IMR-90 (cell line): ENCODE results near the gene NPNT. TPM values are rescaled to one million over a fixed set of nuclear protein-coding genes. Genes with fewer than 3 reads are reported as not detected.

Source experiments
- ATAC-seq: fragments of 200-7000 bp; cut with Tn5 transposase; 2 replicates; pipeline ENCODE4 v1.9.1; 2020; ENCODE audit warnings: low read depth, mild to moderate bottlenecking, moderate library complexity
- BruUV-seq: library from RNA; stranded (reverse); fragments of 400-500 nt; replicated peaks from 2 replicates; lab custom pipeline; 2021; lab: Mats Ljungman, UMichigan
- CTCF ChIA-PET: fragments of 300-600 bp; formaldehyde crosslinking; extraction: SDS; loops from one replicate; lab custom pipeline; 2021; ENCODE audit warnings: antibody characterized with exemption; lab: Yijun Ruan, JAX
- POLR2A ChIA-PET: fragments of 300-600 bp; sonication (Branson Sonifier 250); formaldehyde crosslinking; loops from one replicate; lab custom pipeline; 2022; ENCODE audit warnings: antibody characterized with exemption; ENCODE audit not compliant: unreplicated experiment; lab: Charles Lee
- DNase-seq: peaks from one replicate; pipeline ENCODE4 v3.0.0; 2013
- H2AFZ ChIP-seq: replicated peaks from 2 replicates; pipeline ENCODE3; 2013; ENCODE audit warnings: low read length, mild to moderate bottlenecking; ENCODE audit not compliant: poor library complexity
- H2AK5ac ChIP-seq: 2 replicates; pipeline ENCODE4 v1.6.1; 2013; ENCODE audit warnings: low read depth, low read length, inconsistent platforms
- H2AK9ac ChIP-seq: replicated peaks from 2 replicates; pipeline ENCODE3; 2013; ENCODE audit warnings: mild to moderate bottlenecking, low read depth, low read length, moderate library complexity; ENCODE audit not compliant: poor library complexity
- H2BK120ac ChIP-seq: 2 replicates; pipeline ENCODE4 v1.6.1; 2013; ENCODE audit warnings: low read depth, low read length, inconsistent platforms
- H2BK15ac ChIP-seq: 3 replicates; pipeline ENCODE4 v1.6.1; 2013; ENCODE audit warnings: low read depth, low read length, inconsistent platforms
- H2BK20ac ChIP-seq: 2 replicates; pipeline ENCODE4 v1.6.1; 2013; ENCODE audit warnings: low read depth, mild to moderate bottlenecking, inconsistent platforms, low read length, moderate library complexity
- H2BK5ac ChIP-seq: 2 replicates; pipeline ENCODE4 v1.6.1; 2013; ENCODE audit warnings: mild to moderate bottlenecking, low read depth, low read length, inconsistent platforms; ENCODE audit not compliant: poor library complexity, severe bottlenecking
- H3K14ac ChIP-seq: replicated peaks from 2 replicates; pipeline ENCODE4 v1.6.1; 2013; ENCODE audit warnings: low read depth, low read length, inconsistent platforms
- H3K18ac ChIP-seq: 2 replicates; pipeline ENCODE4 v1.6.1; 2013; ENCODE audit warnings: low read depth, low read length, control low read depth
- H3K23ac ChIP-seq: 2 replicates; pipeline ENCODE4 v1.6.1; 2013; ENCODE audit warnings: low read depth, low read length, inconsistent platforms
- H3K27ac ChIP-seq: 2 replicates; pipeline ENCODE4 v1.5.1; 2013; ENCODE audit warnings: mild to moderate bottlenecking, control low read depth, low read length; ENCODE audit not compliant: insufficient read depth
- H3K27me3 ChIP-seq: 2 replicates; pipeline ENCODE4 v1.6.1; 2013; ENCODE audit warnings: low read length; ENCODE audit not compliant: control insufficient read depth, insufficient read depth
- H3K36me3 ChIP-seq: 2 replicates; pipeline ENCODE4 v1.6.1; 2013; ENCODE audit warnings: low read length, mixed read lengths; ENCODE audit not compliant: control insufficient read depth, insufficient read depth
- H3K4ac ChIP-seq: 2 replicates; pipeline ENCODE4 v1.6.1; 2013; ENCODE audit warnings: low read depth, low read length, inconsistent platforms
- H3K4me1 ChIP-seq: 2 replicates; pipeline ENCODE4 v1.6.1; 2013; ENCODE audit warnings: low read length, mixed read lengths; ENCODE audit not compliant: control insufficient read depth, insufficient read depth
- H3K4me2 ChIP-seq: 2 replicates; pipeline ENCODE4 v1.6.1; 2013; ENCODE audit warnings: low read depth, mild to moderate bottlenecking, control low read depth, low read length, moderate library complexity
- H3K4me3 ChIP-seq: 2 replicates; pipeline ENCODE4 v1.5.1; 2013; ENCODE audit warnings: low read depth, mild to moderate bottlenecking, control low read depth, low read length, moderate library complexity; ENCODE audit not compliant: insufficient read depth
- H3K56ac ChIP-seq: 2 replicates; pipeline ENCODE4 v1.6.1; 2013; ENCODE audit warnings: low read length, inconsistent platforms; ENCODE audit not compliant: insufficient read depth; ENCODE audit errors: extremely low read depth
- H3K79me1 ChIP-seq, 2 experiments: 2 replicates each; pipeline ENCODE4 v1.6.1; 2013; ENCODE audit warnings: low read length in 2 of 2, inconsistent platforms in 1 of 2, low read depth in 1 of 2
- H3K9ac ChIP-seq: 2 replicates; pipeline ENCODE4 v1.6.1; 2013; ENCODE audit warnings: low read depth, low read length, control low read depth
- H3K9me1 ChIP-seq: 2 replicates; pipeline ENCODE4 v1.6.1; 2013; ENCODE audit warnings: low read length, inconsistent platforms; ENCODE audit not compliant: insufficient read depth
- H3K9me3 ChIP-seq: 2 replicates; pipeline ENCODE4 v1.6.1; 2013; ENCODE audit warnings: low read length; ENCODE audit not compliant: control insufficient read depth, insufficient read depth
- H4K20me1 ChIP-seq: 2 replicates; pipeline ENCODE4 v1.6.1; 2013; ENCODE audit warnings: low read length, inconsistent platforms; ENCODE audit not compliant: insufficient read depth
- H4K5ac ChIP-seq: 2 replicates; pipeline ENCODE4 v1.6.1; 2013; ENCODE audit warnings: mild to moderate bottlenecking, low read depth, low read length, control low read depth
- H4K8ac ChIP-seq, 2 experiments: 2 replicates each; pipeline ENCODE4 v1.6.1; 2013; ENCODE audit warnings: low read depth in 2 of 2, low read length in 2 of 2, control low read depth in 1 of 2, inconsistent platforms in 1 of 2
- H4K91ac ChIP-seq: 2 replicates; pipeline ENCODE4 v1.6.1; 2013; ENCODE audit warnings: low read depth, low read length, inconsistent platforms; ENCODE audit not compliant: insufficient read depth
- BHLHE40 ChIP-seq: fragments of 150-350 bp; IDR thresholded peaks from 2 replicates; pipeline ENCODE4 v1.6.1; 2016; ENCODE audit warnings: mild to moderate bottlenecking, low read depth, low read length
- CEBPB ChIP-seq: IDR thresholded peaks from 2 replicates; pipeline ENCODE4 v1.6.1; 2012; ENCODE audit warnings: low read depth, low read length, improper control_type of control experiment
- CHD1 ChIP-seq: IDR thresholded peaks from 2 replicates; pipeline ENCODE4 v1.6.1; 2012; ENCODE audit warnings: low read depth, low read length, improper control_type of control experiment
- ELK1 ChIP-seq: fragments of 150-350 bp; IDR thresholded peaks from 2 replicates; pipeline ENCODE4 v1.6.1; 2016; ENCODE audit warnings: low read depth, mild to moderate bottlenecking, low read length, moderate library complexity, borderline replicate concordance
- FOS ChIP-seq: fragments of 150-350 bp; IDR thresholded peaks from 2 replicates; pipeline ENCODE4 v1.6.1; 2016; ENCODE audit warnings: low read depth, low read length
- MAFK ChIP-seq: IDR thresholded peaks from 2 replicates; pipeline ENCODE4 v1.6.1; 2012; ENCODE audit warnings: low read depth, low read length, improper control_type of control experiment
- MAZ ChIP-seq: IDR thresholded peaks from 2 replicates; pipeline ENCODE4 v1.6.1; 2012; ENCODE audit warnings: low read depth, mild to moderate bottlenecking, low read length, improper control_type of control experiment, moderate library complexity, borderline replicate concordance
- MXI1 ChIP-seq: IDR thresholded peaks from 2 replicates; pipeline ENCODE4 v1.6.1; 2012; ENCODE audit warnings: low read depth, mild to moderate bottlenecking, low read length, moderate library complexity, borderline replicate concordance
- NFE2L2 ChIP-seq: fragments of 150-350 bp; IDR thresholded peaks from 2 replicates; pipeline ENCODE4 v1.6.1; 2016; ENCODE audit warnings: low read depth, mild to moderate bottlenecking, low read length
- POLR2A ChIP-seq: IDR thresholded peaks from 2 replicates; pipeline ENCODE4 v1.6.1; 2012; ENCODE audit warnings: mild to moderate bottlenecking, low read depth, low read length
- RAD21 ChIP-seq: IDR thresholded peaks from 2 replicates; pipeline ENCODE4 v1.6.1; 2012; ENCODE audit warnings: low read length, improper control_type of control experiment
- RCOR1 ChIP-seq: IDR thresholded peaks from 2 replicates; pipeline ENCODE4 v1.6.1; 2012; ENCODE audit warnings: mild to moderate bottlenecking, low read length, improper control_type of control experiment; ENCODE audit not compliant: insufficient replicate concordance
- RFX5 ChIP-seq: IDR thresholded peaks from 2 replicates; pipeline ENCODE4 v1.8.0; 2012; ENCODE audit warnings: low read depth, mild to moderate bottlenecking, low read length, moderate library complexity
- SMC3 ChIP-seq: fragments of 150-350 bp; IDR thresholded peaks from 2 replicates; pipeline ENCODE4 v1.6.1; 2016; ENCODE audit warnings: low read depth, mild to moderate bottlenecking, antibody characterized with exemption, low read length, moderate library complexity
- WGBS, 2 experiments: methylation state at CpG; one replicate each; pipeline versions ENCODE4 v1.1.5 to v1.1.7; 2013; ENCODE audit warnings: missing lambda C conversion rate in 2 of 2; ENCODE audit not compliant: insufficient read length in 1 of 2; ENCODE audit errors: extremely low coverage in 2 of 2; 5-methylcytosine and 5-hydroxymethylcytosine counted together
- dilution Hi-C: fragments of 300-500 bp; cut with HindIII; formaldehyde crosslinking; loops from one replicate; pipeline ENCODE4 v1.14.3; 2018; ENCODE audit warnings: low sequenced_read_pairs; ENCODE audit not compliant: unreplicated experiment
- in situ Hi-C: fragments of 300-500 bp; cut with MboI; formaldehyde crosslinking; loops from 3 replicates; pipeline ENCODE4 v1.14.3; 2019; ENCODE audit warnings: low sequenced_read_pairs, inconsistent platforms, mixed read lengths
- intact Hi-C: fragments of 100-400 bp; cut with micrococcal nuclease; formaldehyde crosslinking; loops from 2 replicates; pipeline ENCODE4 v1.10.0; 2022
- polyA plus RNA-seq, 3 experiments: library from polyadenylated mRNA; depleted of rRNA; stranded (reverse); fragments of >200 nt; gene quantifications; 2 replicates each; pipeline ENCODE4 v1.2.3, GENCODE V29; 2012; ENCODE audit warnings: low replicate concordance in 1 of 3
- total RNA-seq: library from RNA; depleted of rRNA; stranded (reverse); fragments of >200 nt; gene quantifications from 2 replicates; pipeline ENCODE4 v1.2.3, GENCODE V29; 2012
- TF ChIP-seq, protein P1 (sequence below): conservative IDR thresholded peaks from 2 replicates; pipeline ENCODE4 v1.5.1; 2012; ENCODE audit warnings: mild to moderate bottlenecking, low read depth, low read length, improper control_type of control experiment
- TF ChIP-seq, protein P2 (sequence below): fragments of 150-350 bp; IDR thresholded peaks from 2 replicates; pipeline ENCODE4 v1.6.1; 2017; ENCODE audit warnings: mild to moderate bottlenecking, antibody characterized with exemption, low read length, low read depth

Gene NPNT
- total and polyA plus RNA-seq, 2 of the 4 experiments (the other 2 are of a cell fraction): not detected

GRCh38 chr4:105909787-105910281, 14.6 kb downstream of the NPNT start:
- POLR2A ChIA-PET: no interaction called here

More at GRCh38 chr4:105909787-105910281, 14.6 kb downstream of the NPNT start:
- CTCF ChIA-PET: no interaction called here
- H3K9me3 ChIP-seq: no peaks in the 10 kb centered on the region
- no peaks in the 10 kb centered on the region for H3K79me1 ChIP-seq
- H3K27ac ChIP-seq: no peak overlapping the region
- no peak overlapping the region for H2AK9ac ChIP-seq
- H4K5ac ChIP-seq: no peak overlapping the region
- intact Hi-C loops (no loop called here), in situ Hi-C loops (no loop called here), dilution Hi-C loops (no loop called here)
- no peaks in the 10 kb centered on the region for H3K36me3 ChIP-seq
- no peak overlapping the region for H2BK20ac ChIP-seq
- H2BK5ac ChIP-seq: no peak overlapping the region
- H3K18ac ChIP-seq: no peak overlapping the region
- no peak overlapping the region for H2BK120ac ChIP-seq
- peak; percentile 5 for DNase-seq
- no peaks in the 10 kb centered on the region for H4K20me1 ChIP-seq
- ATAC-seq: no peak
- H2AK5ac ChIP-seq: no peak overlapping the region
- H4K91ac ChIP-seq: no peak overlapping the region
- no peak overlapping the region for H3K14ac ChIP-seq
- H3K4me3 ChIP-seq: no peak overlapping the region
- no peak overlapping the region for H3K23ac ChIP-seq
- no peak overlapping the region for H2AFZ ChIP-seq
- H3K56ac ChIP-seq: no peak overlapping the region
- no peak overlapping the region for H3K9ac ChIP-seq
- H3K4me1 ChIP-seq: no peaks in the 10 kb centered on the region
- H4K8ac ChIP-seq: no peak overlapping the region
- H3K9me1 ChIP-seq: no peaks in the 10 kb centered on the region
- H2BK15ac ChIP-seq: no peak overlapping the region
- BruUV-seq: no TSS peak
- WGBS, 2 experiments: no CpG with 5 or more reads among the region's 2 CpGs
- TF ChIP-seq RCOR1 (no peak), RAD21 (no peak), MXI1 (no peak), ELK1 (no peak), MAFK (no peak), POLR2A (no peak), FOS (no peak), SMC3 (no peak), CHD1 (no peak), BHLHE40 (no peak), NFE2L2 (no peak), RFX5 (no peak), CEBPB (no peak), MAZ (no peak)
- TF ChIP-seq, protein P1, sequence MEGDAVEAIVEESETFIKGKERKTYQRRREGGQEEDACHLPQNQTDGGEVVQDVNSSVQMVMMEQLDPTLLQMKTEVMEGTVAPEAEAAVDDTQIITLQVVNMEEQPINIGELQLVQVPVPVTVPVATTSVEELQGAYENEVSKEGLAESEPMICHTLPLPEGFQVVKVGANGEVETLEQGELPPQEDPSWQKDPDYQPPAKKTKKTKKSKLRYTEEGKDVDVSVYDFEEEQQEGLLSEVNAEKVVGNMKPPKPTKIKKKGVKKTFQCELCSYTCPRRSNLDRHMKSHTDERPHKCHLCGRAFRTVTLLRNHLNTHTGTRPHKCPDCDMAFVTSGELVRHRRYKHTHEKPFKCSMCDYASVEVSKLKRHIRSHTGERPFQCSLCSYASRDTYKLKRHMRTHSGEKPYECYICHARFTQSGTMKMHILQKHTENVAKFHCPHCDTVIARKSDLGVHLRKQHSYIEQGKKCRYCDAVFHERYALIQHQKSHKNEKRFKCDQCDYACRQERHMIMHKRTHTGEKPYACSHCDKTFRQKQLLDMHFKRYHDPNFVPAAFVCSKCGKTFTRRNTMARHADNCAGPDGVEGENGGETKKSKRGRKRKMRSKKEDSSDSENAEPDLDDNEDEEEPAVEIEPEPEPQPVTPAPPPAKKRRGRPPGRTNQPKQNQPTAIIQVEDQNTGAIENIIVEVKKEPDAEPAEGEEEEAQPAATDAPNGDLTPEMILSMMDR: no peak
- TF ChIP-seq, protein P2, sequence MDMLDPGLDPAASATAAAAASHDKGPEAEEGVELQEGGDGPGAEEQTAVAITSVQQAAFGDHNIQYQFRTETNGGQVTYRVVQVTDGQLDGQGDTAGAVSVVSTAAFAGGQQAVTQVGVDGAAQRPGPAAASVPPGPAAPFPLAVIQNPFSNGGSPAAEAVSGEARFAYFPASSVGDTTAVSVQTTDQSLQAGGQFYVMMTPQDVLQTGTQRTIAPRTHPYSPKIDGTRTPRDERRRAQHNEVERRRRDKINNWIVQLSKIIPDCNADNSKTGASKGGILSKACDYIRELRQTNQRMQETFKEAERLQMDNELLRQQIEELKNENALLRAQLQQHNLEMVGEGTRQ: no peak
- H3K4ac ChIP-seq: no peak overlapping the region
- no peak overlapping the region for H3K4me2 ChIP-seq
- H3K27me3 ChIP-seq: no peaks in the 10 kb centered on the region; the same call in 1 of the 2 replicates
